Activated T-cell treated with anti-CD3 and anti-CD28 coated beads, Interleukin-2, amount 50 U/mL, for 72 hours (primary cell): ENCODE measurements around the gene ICA1. TPM values are rescaled to one million over a fixed set of nuclear protein-coding genes. Genes with fewer than 3 reads are reported as not detected.

Experiments used
- ATAC-seq, 2 donors: fragments of 150-1000 bp; cut with Tn5 transposase; replicated peaks in 1 of 2; 2 replicates each; pipeline ENCODE4 v1.10.0; 2021; ENCODE audit warnings: moderate library complexity in 2 of 2, mild to moderate bottlenecking in 1 of 2
- DNase-seq, 2 donors: peaks; one replicate each; pipeline ENCODE4 v3.0.0; 2021 to 2022; ENCODE audit warnings: mixed read lengths in 1 of 2
- H3K27ac Mint-ChIP-seq: one replicate; pipeline ENCODE4 v1.8.0; 2022; ENCODE audit warnings: mild to moderate bottlenecking, moderate library complexity, mixed read lengths
- H3K27me3 Mint-ChIP-seq: one replicate; pipeline ENCODE4 v1.8.0; 2022; ENCODE audit warnings: low read depth, mixed read lengths
- H3K36me3 Mint-ChIP-seq, 2 donors: one replicate each; pipeline ENCODE4 v1.8.0; 2022; ENCODE audit warnings: mixed read lengths in 2 of 2, mild to moderate bottlenecking in 1 of 2; ENCODE audit not compliant: insufficient read depth in 2 of 2
- H3K4me1 Mint-ChIP-seq: one replicate; pipeline ENCODE4 v1.8.0; 2022; ENCODE audit warnings: low read depth, mixed read lengths
- H3K4me3 Mint-ChIP-seq, 2 donors: one replicate each; pipeline ENCODE4 v1.8.0; 2022; ENCODE audit warnings: mild to moderate bottlenecking in 2 of 2, mixed read lengths in 2 of 2, moderate library complexity in 2 of 2
- H3K9me3 Mint-ChIP-seq, 2 donors: one replicate each; pipeline ENCODE4 v1.8.0; 2022; ENCODE audit warnings: mixed read lengths in 2 of 2
- total RNA-seq, 2 donors: library from RNA; stranded (reverse); gene quantifications; one replicate each; pipeline ENCODE4 v1.2.3, GENCODE V29; 2022

Gene ICA1
- total RNA-seq, 2 donors from 2014 or later: 2.7 to 4.6 TPM

GRCh38 chr7:8284606-8285005 is 22.6 kb upstream of the ICA1 start:
- no peaks in the 10 kb centered on the region for H3K4me1 Mint-ChIP-seq
- DNase-seq: no peak
- no peak for ATAC-seq
- no peak overlapping the region for H3K27ac Mint-ChIP-seq
- H3K9me3 Mint-ChIP-seq: peaks cover 0 to 3% of the 10 kb centered on the region in 2 donors
- H3K4me3 Mint-ChIP-seq: no peak overlapping the region
- no peaks in the 10 kb centered on the region for H3K27me3 Mint-ChIP-seq
- no peaks in the 10 kb centered on the region for H3K36me3 Mint-ChIP-seq

DNA sequence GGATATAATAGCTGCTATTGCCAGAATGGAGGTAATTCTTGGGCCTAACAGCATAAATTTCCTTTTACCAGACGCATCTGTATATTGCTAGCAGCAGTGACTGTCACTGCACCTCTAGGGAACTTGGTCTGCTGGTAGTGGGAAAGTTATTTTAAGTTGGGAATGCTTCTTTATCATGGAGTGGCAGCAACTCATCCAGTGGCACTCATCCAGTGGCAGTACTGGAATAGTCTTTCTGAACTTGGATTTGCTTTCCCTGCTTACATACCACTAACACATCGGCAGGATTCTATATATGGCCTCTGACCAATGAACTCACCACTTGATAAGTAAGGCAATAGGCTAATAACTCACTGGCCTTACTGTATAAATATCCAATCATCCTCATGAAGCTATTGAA is 22.0 kb upstream of the ICA1 start:
- Mint-ChIP-seq H3K27me3 (no peaks in the 10 kb centered on the region), H3K4me1 (no peaks in the 10 kb centered on the region), H3K4me3 (no peak overlapping the region), H3K9me3 (peaks cover 0 to 3% of the 10 kb centered on the region in 2 donors), H3K27ac (no peak overlapping the region), H3K36me3 (no peaks in the 10 kb centered on the region)
- ATAC-seq (no peak), DNase-seq (no peak)

GRCh38 chr7:8282871-8283270 is 20.9 kb upstream of the ICA1 start:
- Mint-ChIP-seq H3K4me3 (no peak overlapping the region), H3K27me3 (peaks cover 7% of the 10 kb centered on the region), H3K9me3 (peaks cover 0 to 3% of the 10 kb centered on the region in 2 donors), H3K27ac (no peak overlapping the region), H3K4me1 (no peaks in the 10 kb centered on the region), H3K36me3 (no peaks in the 10 kb centered on the region)
- DNase-seq: no peak
- no peak for ATAC-seq

DNA sequence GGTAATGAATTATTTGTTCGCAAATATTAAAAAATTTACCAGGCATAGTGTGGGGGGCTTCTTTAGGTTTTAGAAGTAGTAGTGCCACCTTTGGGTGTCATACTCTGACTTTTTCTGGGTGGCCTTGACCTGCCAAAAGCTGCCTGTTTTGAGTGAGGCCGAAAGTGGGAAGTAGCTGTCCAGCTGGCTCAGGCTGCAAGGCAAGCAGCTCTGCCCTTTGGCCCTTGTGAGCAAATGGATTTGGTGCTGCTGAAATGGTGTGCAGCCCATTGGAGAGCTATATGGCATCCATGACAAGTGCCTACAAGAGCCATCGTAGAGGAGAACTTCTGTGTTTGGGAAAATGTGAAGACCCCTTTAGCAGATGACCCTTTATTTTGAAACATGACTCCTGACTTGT is 20.2 kb upstream of the ICA1 start:
- Mint-ChIP-seq H3K36me3 (no peaks in the 10 kb centered on the region), H3K27ac (no peak overlapping the region), H3K4me3 (no peak overlapping the region), H3K9me3 (peaks cover 0 to 3% of the 10 kb centered on the region in 2 donors), H3K27me3 (peaks cover 7% of the 10 kb centered on the region), H3K4me1 (no peaks in the 10 kb centered on the region)
- no peak for DNase-seq
- no peak for ATAC-seq

DNA sequence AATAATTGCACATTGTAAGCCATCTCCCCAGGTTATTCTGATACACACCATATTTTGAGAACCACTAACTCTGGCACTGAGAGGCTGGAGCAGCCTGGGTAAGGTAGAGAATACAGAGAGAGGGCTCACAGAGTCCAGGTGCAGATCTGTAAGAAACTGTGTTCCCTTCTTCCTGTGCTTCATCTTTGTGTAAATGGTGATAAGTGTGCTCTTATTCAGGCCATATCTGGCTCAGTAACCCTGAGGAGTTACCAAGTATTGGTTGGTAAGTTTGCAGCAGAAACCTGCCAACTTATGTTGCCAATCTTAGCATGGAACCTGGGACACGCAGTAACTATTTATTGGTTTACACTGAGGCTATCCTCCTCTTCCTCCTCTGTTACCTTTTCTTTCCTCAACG is 16.2 kb upstream of the ICA1 start:
- DNase-seq (no peak), ATAC-seq (no peak)
- H3K36me3 Mint-ChIP-seq: no peaks in the 10 kb centered on the region
- H3K4me3 Mint-ChIP-seq: no peak overlapping the region
- H3K4me1 Mint-ChIP-seq: no peaks in the 10 kb centered on the region
- H3K27ac Mint-ChIP-seq: no peak overlapping the region
- peaks cover 0 to under 1% of the 10 kb centered on the region in 2 donors for H3K9me3 Mint-ChIP-seq
- peaks cover 20% of the 10 kb centered on the region for H3K27me3 Mint-ChIP-seq

DNA sequence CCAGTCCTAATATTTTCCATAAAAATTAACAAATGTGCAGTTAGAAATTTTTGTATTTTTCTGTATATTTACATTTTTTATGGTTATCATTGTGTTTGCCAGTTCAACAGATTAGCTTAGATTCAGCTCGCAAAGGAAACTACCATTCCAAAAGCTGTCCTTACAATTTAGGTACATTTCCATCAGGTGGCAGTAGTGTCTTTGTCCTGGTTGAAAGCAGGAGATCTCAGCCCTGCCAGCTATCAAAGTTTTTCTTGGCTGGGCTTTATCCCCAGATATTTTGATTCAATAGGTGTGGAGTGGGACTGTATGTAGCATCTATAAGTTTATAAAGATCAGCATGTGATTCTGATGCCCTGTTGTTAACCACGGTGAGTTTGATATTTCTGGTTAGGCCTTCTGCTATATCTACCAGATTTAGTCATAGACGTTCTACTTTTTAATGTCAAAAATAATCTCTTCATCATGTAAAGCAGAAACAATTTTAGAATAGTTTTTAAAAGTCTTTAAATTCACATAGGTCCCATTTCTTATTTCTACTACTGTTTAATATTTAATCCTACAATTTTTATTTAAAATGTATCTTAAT is 15.5 kb upstream of the ICA1 start:
- Mint-ChIP-seq H3K9me3 (no peaks in the 10 kb centered on the region), H3K27ac (no peak overlapping the region), H3K4me3 (no peak overlapping the region), H3K36me3 (no peaks in the 10 kb centered on the region), H3K4me1 (no peaks in the 10 kb centered on the region), H3K27me3 (peaks cover 20% of the 10 kb centered on the region)
- DNase-seq (no peak), ATAC-seq (no peak)

DNA sequence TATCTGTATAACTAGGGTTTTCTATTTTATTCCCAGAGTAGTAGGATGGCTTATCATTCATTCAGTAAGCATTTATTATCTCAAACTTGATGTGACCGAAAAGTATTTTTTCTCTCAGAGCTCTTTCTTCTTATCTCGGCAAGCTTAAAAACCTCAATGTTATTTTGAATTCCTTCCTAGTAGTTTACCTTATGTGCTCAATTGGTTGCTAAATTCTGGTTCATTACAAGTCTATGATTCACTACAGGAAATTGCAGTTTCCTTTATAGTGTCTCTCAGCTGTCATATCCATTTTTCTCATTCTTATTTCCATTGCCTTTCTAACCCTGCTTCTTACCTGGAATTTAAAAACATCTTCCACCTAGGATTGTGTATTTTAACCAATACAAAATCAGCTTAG is 12.6 kb upstream of the ICA1 start:
- ATAC-seq (no peak), DNase-seq (no peak)
- no peak overlapping the region for H3K4me3 Mint-ChIP-seq
- H3K27ac Mint-ChIP-seq: peak overlapping the region; percentile 49
- no peaks in the 10 kb centered on the region for H3K36me3 Mint-ChIP-seq
- no peaks in the 10 kb centered on the region for H3K4me1 Mint-ChIP-seq
- no peaks in the 10 kb centered on the region for H3K9me3 Mint-ChIP-seq
- H3K27me3 Mint-ChIP-seq: peaks cover 20% of the 10 kb centered on the region

DNA sequence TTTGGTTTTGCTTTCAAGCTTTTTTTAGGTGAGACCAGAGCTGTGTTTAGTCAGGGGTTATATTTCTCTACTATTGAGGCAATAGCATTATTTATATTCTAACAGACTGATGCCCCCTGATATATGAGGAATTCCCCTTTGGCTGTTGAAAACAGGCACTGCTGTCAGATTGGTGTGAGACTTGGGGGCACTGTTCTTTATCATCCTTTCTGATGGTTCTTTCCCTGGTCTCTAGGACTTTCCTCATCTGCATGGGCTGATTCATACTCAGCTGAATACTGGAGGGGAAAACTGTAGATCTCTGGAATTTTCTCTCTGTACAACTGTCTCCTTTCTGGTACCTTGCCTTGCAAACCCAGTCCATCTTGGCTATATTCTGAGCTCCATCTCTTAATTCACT is 10.0 kb upstream of the ICA1 start:
- no peaks in the 10 kb centered on the region for H3K4me1 Mint-ChIP-seq
- H3K27me3 Mint-ChIP-seq: peaks cover 14% of the 10 kb centered on the region
- DNase-seq (no peak), ATAC-seq (no peak)
- H3K36me3 Mint-ChIP-seq: no peaks in the 10 kb centered on the region
- no peak overlapping the region for H3K27ac Mint-ChIP-seq
- H3K9me3 Mint-ChIP-seq: no peaks in the 10 kb centered on the region
- no peak overlapping the region for H3K4me3 Mint-ChIP-seq

DNA sequence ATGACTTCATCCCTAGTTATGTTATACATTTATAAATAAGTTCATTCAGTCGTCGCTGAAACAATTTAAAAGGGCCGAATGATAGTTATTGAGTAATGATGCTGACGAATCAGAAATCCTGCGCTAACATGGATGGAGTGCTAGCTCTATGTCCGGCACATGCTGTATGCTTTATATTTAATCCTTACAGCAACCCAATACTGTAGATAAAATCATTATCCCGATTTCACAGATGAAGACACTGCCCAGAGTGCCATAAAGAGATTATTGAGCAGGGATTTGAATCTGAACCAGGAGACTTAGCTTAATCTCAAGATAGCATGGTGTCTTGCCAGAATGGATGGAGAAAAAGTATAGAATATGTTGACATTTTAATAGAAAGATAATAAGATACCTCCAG is 1.1 kb upstream of the ICA1 start:
- H3K9me3 Mint-ChIP-seq: no peaks in the 10 kb centered on the region
- H3K36me3 Mint-ChIP-seq: no peaks in the 10 kb centered on the region
- H3K4me3 Mint-ChIP-seq: peak overlapping the region; percentile 65 to 75
- H3K4me1 Mint-ChIP-seq: peaks cover 8% of the 10 kb centered on the region
- DNase-seq (no peak), ATAC-seq (no peak)
- no peak overlapping the region for H3K27ac Mint-ChIP-seq
- H3K27me3 Mint-ChIP-seq: peaks cover 41% of the 10 kb centered on the region

DNA sequence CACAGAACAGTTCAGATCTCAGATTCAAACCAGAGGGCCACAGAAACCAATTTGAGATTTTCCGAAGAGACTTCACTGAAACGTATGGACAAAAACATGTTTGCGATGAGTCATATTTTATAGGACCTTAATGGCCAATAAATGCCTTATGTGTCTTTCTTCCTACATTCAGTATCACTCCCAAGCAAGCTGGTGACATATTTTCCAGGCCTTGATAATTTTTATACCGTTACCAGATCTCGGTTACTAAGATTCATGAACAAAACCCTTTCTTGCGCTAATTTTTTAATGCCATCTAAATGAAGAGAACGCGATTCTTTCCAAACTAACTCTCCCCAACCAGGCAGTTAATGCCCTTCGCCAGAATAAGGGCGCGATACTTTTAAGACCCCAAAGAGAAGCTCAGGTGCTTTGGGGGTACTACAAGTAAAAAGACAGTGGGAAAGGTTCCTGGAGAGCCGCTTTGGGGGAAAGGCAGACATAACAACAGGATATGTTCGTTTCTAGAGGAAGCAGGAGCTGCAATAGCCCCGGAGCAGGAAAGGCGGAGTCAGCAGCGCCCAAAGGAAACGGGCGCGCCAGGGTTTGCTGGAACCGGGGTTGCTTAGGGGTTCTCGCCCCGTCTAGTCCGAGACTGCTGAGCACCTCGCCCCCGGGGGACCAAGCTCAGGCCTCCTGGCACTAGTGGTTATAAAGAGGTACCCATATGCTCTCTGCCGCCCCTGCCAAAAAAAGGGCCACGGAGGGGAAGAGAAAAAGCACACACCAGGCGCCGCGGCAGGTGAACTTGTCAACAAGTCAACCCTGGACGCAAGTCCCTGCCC is 884 bp downstream of the ICA1 start:
- Mint-ChIP-seq H3K27ac (peak overlapping the region; percentile 29), H3K27me3 (peaks cover 37% of the 10 kb centered on the region)
- DNase-seq: peak; percentile 24 to 27

DNA sequence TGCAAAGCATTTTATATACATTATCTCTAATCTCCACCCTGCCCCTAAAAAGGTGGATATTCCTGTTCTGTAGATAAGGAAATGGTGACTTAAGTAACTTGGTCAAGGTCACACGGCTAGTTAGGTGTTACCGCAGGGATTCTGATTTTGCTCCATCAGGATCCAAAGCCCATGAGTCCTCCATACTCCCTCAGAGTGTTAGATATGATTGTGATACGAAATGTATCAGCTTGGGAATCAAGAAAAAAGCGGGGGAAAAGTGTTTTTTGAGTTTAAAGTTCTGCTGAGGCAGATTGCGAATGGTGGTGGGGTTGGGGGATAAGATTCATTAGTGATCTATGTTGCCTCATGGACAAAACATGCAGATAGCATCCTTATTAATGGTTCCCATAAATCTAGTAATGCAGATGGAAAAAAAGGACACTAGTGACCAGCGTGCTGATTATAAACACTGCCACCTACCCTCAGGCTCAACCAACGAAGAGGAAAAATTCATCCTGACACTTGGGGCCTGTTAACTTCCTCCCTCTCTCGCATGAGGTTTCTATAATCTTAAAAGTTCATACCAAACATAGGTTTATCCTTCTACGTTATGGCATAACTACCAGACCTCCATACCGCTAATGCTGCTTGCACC is 2.3 kb downstream of the ICA1 start:
- no peak overlapping the region for H3K27ac Mint-ChIP-seq
- H3K9me3 Mint-ChIP-seq: no peaks in the 10 kb centered on the region
- ATAC-seq: no peak
- H3K36me3 Mint-ChIP-seq: no peaks in the 10 kb centered on the region
- H3K27me3 Mint-ChIP-seq: peaks cover 23% of the 10 kb centered on the region
- DNase-seq: no peak
- no peak overlapping the region for H3K4me3 Mint-ChIP-seq
- H3K4me1 Mint-ChIP-seq: peaks cover 8% of the 10 kb centered on the region

More for the DNA sequence above, 884 bp downstream of the ICA1 start:
- peak; percentile 30 to 37 for ATAC-seq
- Mint-ChIP-seq H3K4me3 (peak overlapping the region; percentile 83 to 86), H3K4me1 (peaks cover 8% of the 10 kb centered on the region), H3K9me3 (no peaks in the 10 kb centered on the region), H3K36me3 (no peaks in the 10 kb centered on the region)

DNA sequence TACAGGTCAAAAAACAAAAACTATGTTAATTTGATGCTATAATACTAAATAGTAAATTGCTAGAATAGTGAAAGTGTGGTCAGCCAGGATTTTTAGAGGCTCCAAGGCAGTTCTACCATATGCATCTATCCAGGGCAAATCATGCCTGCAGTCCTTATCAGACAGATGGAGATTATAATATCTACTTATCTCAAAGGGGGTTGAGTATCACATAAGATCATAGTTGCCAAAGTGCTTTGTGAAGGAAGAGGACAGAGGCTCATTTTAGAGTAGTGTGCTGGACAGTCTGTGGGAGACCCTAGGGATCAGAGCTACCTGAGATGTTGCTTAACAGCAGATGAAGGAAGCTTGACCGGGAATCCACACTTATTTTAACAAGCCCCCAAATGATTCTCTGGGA is 3.2 kb downstream of the ICA1 start:
- Mint-ChIP-seq H3K36me3 (no peaks in the 10 kb centered on the region), H3K9me3 (no peaks in the 10 kb centered on the region), H3K4me1 (peaks cover 8% of the 10 kb centered on the region), H3K27ac (no peak overlapping the region), H3K4me3 (no peak overlapping the region), H3K27me3 (peaks cover 13% of the 10 kb centered on the region)
- DNase-seq (no peak), ATAC-seq (no peak)

GRCh38 chr7:8258166-8258565 is 3.8 kb downstream of the ICA1 start:
- peaks cover 8% of the 10 kb centered on the region for H3K4me1 Mint-ChIP-seq
- no peaks in the 10 kb centered on the region for H3K36me3 Mint-ChIP-seq
- H3K9me3 Mint-ChIP-seq: no peaks in the 10 kb centered on the region
- DNase-seq: no peak
- peaks cover 8% of the 10 kb centered on the region for H3K27me3 Mint-ChIP-seq
- no peak overlapping the region for H3K4me3 Mint-ChIP-seq
- ATAC-seq: no peak
- H3K27ac Mint-ChIP-seq: no peak overlapping the region
